HG03342 (cell line): ENCODE measurements around the gene HEG1.

Source experiments
- ATAC-seq: cut with Tn5 transposase; IDR thresholded peaks from one replicate; pipeline ENCODE4 v1.9.1; 2021; ENCODE audit warnings: mild to moderate bottlenecking, moderate library complexity; ENCODE audit not compliant: unreplicated experiment

The HEG1 gene

GRCh38 chr3:125069968-125070745, 14.4 kb upstream of the HEG1 start:
- no peak for ATAC-seq

GRCh38 chr3:125069452-125069851, 13.7 kb upstream of the HEG1 start:
- no peak for ATAC-seq

GRCh38 chr3:125068265-125068664, 12.5 kb upstream of the HEG1 start:
- no peak for ATAC-seq

GRCh38 chr3:125067225-125067624, 11.4 kb upstream of the HEG1 start:
- ATAC-seq: no peak

GRCh38 chr3:125062904-125063618, 7.3 kb upstream of the HEG1 start:
- no peak for ATAC-seq

GRCh38 chr3:125061646-125062045, 5.8 kb upstream of the HEG1 start:
- ATAC-seq: no peak

GRCh38 chr3:125061170-125061569, 5.4 kb upstream of the HEG1 start:
- no peak for ATAC-seq

- no peak for ATAC-seq
Measured at GRCh38 chr3:125059488-125060245, 3.9 kb upstream of the HEG1 start.

- no peak for ATAC-seq
Measured at GRCh38 chr3:125058959-125059358, 3.2 kb upstream of the HEG1 start.

- ATAC-seq: no peak
Measured at GRCh38 chr3:125058529-125058928, 2.7 kb upstream of the HEG1 start.

- no peak for ATAC-seq
Measured at GRCh38 chr3:125057186-125057850, 1.5 kb upstream of the HEG1 start.

- ATAC-seq: peak; percentile 18
Measured at GRCh38 chr3:125055331-125055912, 375 bp downstream of the HEG1 start.

- peak; percentile 35 for ATAC-seq
Measured at GRCh38 chr3:125054449-125055329, 1.1 kb downstream of the HEG1 start.

- no peak for ATAC-seq
Measured at GRCh38 chr3:125054062-125054448, 1.7 kb downstream of the HEG1 start.

- no peak for ATAC-seq
Measured at GRCh38 chr3:125053304-125053699, 2.5 kb downstream of the HEG1 start.

- ATAC-seq: no peak
Measured at GRCh38 chr3:125052624-125053303, 3.0 kb downstream of the HEG1 start.

- ATAC-seq: no peak
Measured at GRCh38 chr3:125051715-125052581, 3.8 kb downstream of the HEG1 start.

GRCh38 chr3:125051205-125051604, 4.6 kb downstream of the HEG1 start:
- no peak for ATAC-seq
